ENCODE measurements around the gene ATP5PD. TPM values are rescaled to one million over a fixed set of nuclear protein-coding genes. Genes with fewer than 3 reads are reported as not detected.
"Not testable (repeated sequence)": the region's sequence is repeated elsewhere in the genome, so short reads cannot be mapped to it uniquely, and the experiment has no call there.

ATP5PD gene
- total RNA-seq, 1 experiment from 2014 or later: 413 TPM

DNA sequence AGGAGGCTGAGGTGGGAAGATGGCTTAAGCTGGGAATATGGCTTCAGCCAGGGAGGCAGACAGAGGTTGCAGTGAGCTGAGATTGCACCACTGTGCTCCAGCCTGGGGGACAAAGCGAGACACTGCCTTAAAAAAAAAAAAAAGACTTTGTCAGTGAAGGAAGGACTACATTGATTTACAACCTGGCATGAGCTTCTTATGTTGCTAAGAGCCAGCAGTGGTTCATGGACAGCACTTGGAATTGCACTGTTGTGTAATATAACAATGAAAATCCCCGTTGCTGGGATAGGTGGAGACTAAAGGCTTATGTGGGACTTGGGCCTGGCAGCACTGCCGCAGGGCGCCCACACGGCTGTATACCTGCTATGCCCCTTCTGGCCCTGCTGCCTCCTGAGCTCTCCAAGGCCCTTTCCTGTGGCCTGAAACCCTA is 26.9 kb upstream of the ATP5PD start:
- H3K27me3 ChIP-seq (ENCODE audit: control insufficient read depth, insufficient read depth, low read length): no peaks in the 10 kb centered on the region
- POLR2A ChIA-PET: interaction anchor here (0.5 to 0.6 kb wide), 2 partner anchors 8 to 792 kb away, joined by 6 to 7 read pairs; no protein-coding TSS in a partner anchor
- no peak overlapping the region for H3K27ac ChIP-seq (ENCODE audit: low read length)
- no peaks in the 10 kb centered on the region for H3K9me3 ChIP-seq (ENCODE audit: control insufficient read depth, insufficient read depth, low read depth, low read length)
- ATAC-seq (no peak), DNase-seq (ENCODE audit: low read depth, low spot score) (no peak)
- CTCF ChIA-PET: interaction anchor here (0.7 to 1.3 kb wide), 3 partner anchors 10 to 42 kb away, joined by 7 to 9 read pairs (median 7); no protein-coding TSS in a partner anchor
- intact Hi-C loops (cut with micrococcal nuclease; ENCODE audit: unreplicated experiment) (no loop called here), in situ Hi-C loops (cut with HindIII; ENCODE audit: low pct_unique_long_range_greater_than_20kb, low sequenced_read_pairs) (no loop called here)
- no peak overlapping the region for H3K4me3 ChIP-seq (ENCODE audit: low read depth in 2 of 2, low read length in 2 of 2)
- BruUV-seq (replicated peaks): no TSS peak
- H3K4me1 ChIP-seq (ENCODE audit: control insufficient read depth, insufficient read depth, low read length): peaks cover 5% of the 10 kb centered on the region
- TF ChIP-seq, protein P1, sequence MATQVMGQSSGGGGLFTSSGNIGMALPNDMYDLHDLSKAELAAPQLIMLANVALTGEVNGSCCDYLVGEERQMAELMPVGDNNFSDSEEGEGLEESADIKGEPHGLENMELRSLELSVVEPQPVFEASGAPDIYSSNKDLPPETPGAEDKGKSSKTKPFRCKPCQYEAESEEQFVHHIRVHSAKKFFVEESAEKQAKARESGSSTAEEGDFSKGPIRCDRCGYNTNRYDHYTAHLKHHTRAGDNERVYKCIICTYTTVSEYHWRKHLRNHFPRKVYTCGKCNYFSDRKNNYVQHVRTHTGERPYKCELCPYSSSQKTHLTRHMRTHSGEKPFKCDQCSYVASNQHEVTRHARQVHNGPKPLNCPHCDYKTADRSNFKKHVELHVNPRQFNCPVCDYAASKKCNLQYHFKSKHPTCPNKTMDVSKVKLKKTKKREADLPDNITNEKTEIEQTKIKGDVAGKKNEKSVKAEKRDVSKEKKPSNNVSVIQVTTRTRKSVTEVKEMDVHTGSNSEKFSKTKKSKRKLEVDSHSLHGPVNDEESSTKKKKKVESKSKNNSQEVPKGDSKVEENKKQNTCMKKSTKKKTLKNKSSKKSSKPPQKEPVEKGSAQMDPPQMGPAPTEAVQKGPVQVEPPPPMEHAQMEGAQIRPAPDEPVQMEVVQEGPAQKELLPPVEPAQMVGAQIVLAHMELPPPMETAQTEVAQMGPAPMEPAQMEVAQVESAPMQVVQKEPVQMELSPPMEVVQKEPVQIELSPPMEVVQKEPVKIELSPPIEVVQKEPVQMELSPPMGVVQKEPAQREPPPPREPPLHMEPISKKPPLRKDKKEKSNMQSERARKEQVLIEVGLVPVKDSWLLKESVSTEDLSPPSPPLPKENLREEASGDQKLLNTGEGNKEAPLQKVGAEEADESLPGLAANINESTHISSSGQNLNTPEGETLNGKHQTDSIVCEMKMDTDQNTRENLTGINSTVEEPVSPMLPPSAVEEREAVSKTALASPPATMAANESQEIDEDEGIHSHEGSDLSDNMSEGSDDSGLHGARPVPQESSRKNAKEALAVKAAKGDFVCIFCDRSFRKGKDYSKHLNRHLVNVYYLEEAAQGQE (IDR thresholded peaks at IDR 0.05; ENCODE audit: insufficient read depth in 1 of 2, low read depth in 2 of 2, low read length in 1 of 2): no peak
- TF ChIP-seq, protein P2, sequence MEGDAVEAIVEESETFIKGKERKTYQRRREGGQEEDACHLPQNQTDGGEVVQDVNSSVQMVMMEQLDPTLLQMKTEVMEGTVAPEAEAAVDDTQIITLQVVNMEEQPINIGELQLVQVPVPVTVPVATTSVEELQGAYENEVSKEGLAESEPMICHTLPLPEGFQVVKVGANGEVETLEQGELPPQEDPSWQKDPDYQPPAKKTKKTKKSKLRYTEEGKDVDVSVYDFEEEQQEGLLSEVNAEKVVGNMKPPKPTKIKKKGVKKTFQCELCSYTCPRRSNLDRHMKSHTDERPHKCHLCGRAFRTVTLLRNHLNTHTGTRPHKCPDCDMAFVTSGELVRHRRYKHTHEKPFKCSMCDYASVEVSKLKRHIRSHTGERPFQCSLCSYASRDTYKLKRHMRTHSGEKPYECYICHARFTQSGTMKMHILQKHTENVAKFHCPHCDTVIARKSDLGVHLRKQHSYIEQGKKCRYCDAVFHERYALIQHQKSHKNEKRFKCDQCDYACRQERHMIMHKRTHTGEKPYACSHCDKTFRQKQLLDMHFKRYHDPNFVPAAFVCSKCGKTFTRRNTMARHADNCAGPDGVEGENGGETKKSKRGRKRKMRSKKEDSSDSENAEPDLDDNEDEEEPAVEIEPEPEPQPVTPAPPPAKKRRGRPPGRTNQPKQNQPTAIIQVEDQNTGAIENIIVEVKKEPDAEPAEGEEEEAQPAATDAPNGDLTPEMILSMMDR (IDR thresholded peaks at IDR 0.05): no peak
- TF ChIP-seq POLR2AphosphoS5 (IDR thresholded peaks at IDR 0.05; ENCODE audit: low read depth, low read length) (no peak), TCF7L2 (IDR thresholded peaks at IDR 0.05; ENCODE audit: low read depth, low read length) (no peak), SIN3A (IDR thresholded peaks at IDR 0.05; ENCODE audit: borderline replicate concordance, insufficient read depth, low read depth, low read length) (no peak)
- no peaks in the 10 kb centered on the region for H3K36me3 ChIP-seq (ENCODE audit: control insufficient read depth, insufficient read depth, low read length)

DNA sequence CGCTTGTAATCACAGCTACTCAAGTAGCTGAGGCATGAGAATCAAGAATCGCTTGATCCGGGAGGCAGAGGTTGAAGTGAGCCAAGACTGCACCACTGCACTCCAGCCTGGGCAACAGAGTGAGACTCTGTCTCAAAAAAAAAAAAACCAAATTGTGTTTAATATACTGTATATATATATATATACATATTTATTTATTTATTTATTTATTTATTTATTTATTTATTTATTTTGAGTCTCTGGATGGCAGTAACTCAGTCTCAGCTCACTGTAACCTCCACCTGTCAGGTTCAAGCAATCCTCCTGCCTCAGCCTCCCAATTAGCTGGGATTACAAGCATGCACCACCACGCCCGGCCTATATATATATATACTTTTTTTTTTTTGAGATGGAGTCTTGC is 26.1 kb upstream of the ATP5PD start:
- ATAC-seq; intact Hi-C loops (cut with micrococcal nuclease; ENCODE audit: unreplicated experiment); H3K36me3 ChIP-seq (ENCODE audit: control insufficient read depth, insufficient read depth, low read length); H3K9me3 ChIP-seq (ENCODE audit: control insufficient read depth, insufficient read depth, low read depth, low read length); H3K4me1 ChIP-seq (ENCODE audit: control insufficient read depth, insufficient read depth, low read length); DNase-seq (ENCODE audit: low read depth, low spot score); H3K27me3 ChIP-seq (ENCODE audit: control insufficient read depth, insufficient read depth, low read length); in situ Hi-C loops (cut with HindIII; ENCODE audit: low pct_unique_long_range_greater_than_20kb, low sequenced_read_pairs); H3K4me3 ChIP-seq (ENCODE audit: low read depth in 2 of 2, low read length in 2 of 2); POLR2A ChIA-PET; BruUV-seq (replicated peaks); H3K27ac ChIP-seq (ENCODE audit: low read length): not testable (repeated sequence)
- CTCF ChIA-PET: interaction anchor here (0.7 to 1.3 kb wide), 4 partner anchors 11 to 41 kb away, joined by 4 to 9 read pairs (median 7); no protein-coding TSS in a partner anchor

DNA sequence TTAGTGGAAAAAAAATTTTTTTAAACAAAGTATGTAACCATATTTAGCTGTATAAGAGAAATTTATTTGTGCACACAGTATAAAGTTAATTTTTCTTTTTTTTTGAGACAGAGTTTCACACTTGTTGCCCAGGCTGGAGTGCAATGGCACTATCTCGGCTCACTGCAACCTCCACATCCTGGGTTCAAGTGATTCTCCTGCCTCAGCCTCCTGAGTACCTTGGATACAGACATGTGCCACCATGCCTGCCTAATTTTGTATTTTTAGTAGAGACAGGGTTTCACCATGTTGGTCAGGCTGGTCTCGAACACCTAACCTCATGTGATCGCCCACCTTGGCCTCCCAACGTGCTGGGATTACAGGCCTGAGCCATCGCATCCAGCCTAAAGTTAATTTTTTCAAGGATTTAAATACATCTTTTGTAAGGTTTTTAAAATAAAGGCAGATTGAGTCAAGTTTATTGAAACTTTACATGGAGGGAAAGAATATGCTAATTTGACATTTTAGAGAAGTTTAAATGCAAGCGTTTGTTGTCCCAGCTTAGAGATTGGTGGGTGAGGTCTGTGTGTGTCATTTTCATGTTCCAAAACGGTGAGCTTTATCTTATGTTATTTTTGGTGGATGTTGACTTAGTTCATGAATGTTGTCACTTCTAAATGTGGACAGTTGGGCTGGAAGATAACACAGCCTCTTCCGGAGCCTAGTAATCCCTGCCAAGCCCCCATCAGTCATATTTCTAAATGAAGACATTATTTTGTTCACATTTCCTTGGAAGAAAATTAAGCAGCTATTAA is 24.9 kb upstream of the ATP5PD start:
- ATAC-seq; H3K9me3 ChIP-seq (ENCODE audit: control insufficient read depth, insufficient read depth, low read depth, low read length); H3K36me3 ChIP-seq (ENCODE audit: control insufficient read depth, insufficient read depth, low read length); BruUV-seq (replicated peaks); in situ Hi-C loops (cut with HindIII; ENCODE audit: low pct_unique_long_range_greater_than_20kb, low sequenced_read_pairs); DNase-seq (ENCODE audit: low read depth, low spot score); H3K4me1 ChIP-seq (ENCODE audit: control insufficient read depth, insufficient read depth, low read length); POLR2A ChIA-PET; H3K27me3 ChIP-seq (ENCODE audit: control insufficient read depth, insufficient read depth, low read length); H3K4me3 ChIP-seq (ENCODE audit: low read depth in 2 of 2, low read length in 2 of 2); H3K27ac ChIP-seq (ENCODE audit: low read length): not testable (repeated sequence)
- CTCF ChIA-PET: interaction anchor here (0.9 kb wide), 1 partner anchor 17 kb away, joined by 7 read pairs; no protein-coding TSS in a partner anchor
- intact Hi-C loops (cut with micrococcal nuclease; ENCODE audit: unreplicated experiment): loop anchor here (2.0 kb wide), 1 partner anchor 33 kb away; no protein-coding TSS in a partner anchor

All from Panc1 (cell line).